ENCODE results near the gene XNDC1N.
"Not testable (repeated sequence)": the region's sequence is repeated elsewhere in the genome, so short reads cannot be mapped to it uniquely, and the experiment has no call there.

The XNDC1N gene

DNA sequence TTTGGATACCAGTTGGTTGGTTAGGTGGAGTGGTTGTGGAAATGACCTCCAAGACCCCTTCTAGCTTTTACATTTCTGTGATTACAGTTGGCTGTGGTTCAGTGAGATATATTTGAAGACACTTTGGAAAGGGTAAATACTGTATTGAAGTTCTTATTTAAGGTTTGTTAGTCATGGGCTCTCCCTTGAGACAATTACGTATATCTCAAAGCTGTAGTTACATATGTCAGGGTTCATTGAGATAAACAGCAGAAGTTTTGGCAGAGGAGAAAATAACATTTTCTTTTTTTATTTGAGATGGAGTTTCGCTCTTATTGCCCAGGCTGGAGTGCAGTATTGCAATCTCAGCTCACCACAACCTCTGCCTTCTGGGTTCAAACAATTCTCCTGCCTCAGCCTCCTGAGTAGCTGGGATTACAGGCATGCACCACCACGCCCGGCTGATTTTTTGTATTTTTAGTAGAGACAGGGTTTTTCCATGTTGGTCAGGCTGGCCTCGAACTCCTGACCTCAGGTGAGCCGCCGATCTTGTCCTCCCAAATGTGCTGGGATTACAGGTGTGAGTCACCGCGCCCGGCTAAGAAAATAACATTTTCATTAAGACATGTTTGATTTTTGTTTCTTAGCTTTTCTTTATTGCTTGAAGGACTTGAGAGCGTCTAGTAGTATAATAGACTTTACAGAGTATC is 2.3 kb upstream of the XNDC1N start:
- DNase-seq = no peak

DNA sequence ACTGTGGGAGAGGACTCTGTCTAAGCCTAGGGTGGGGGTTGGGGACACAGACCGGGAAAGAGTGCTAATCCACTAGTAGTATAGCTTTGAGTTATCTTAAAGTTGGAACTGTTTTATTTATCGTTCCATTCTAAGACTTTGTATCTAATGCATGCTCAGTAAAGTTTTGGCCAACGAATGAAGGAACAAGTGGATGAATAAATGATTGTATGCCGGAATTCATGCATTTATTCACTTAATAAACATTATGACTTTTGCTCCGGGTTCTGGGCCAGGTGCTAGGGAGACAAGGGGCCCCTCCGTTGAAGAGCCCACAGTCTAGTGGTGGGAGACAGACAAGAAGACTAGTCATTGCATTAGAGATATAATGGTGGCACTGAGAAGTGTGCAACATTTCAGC is 1.1 kb upstream of the XNDC1N start:
- no peak for DNase-seq

DNA sequence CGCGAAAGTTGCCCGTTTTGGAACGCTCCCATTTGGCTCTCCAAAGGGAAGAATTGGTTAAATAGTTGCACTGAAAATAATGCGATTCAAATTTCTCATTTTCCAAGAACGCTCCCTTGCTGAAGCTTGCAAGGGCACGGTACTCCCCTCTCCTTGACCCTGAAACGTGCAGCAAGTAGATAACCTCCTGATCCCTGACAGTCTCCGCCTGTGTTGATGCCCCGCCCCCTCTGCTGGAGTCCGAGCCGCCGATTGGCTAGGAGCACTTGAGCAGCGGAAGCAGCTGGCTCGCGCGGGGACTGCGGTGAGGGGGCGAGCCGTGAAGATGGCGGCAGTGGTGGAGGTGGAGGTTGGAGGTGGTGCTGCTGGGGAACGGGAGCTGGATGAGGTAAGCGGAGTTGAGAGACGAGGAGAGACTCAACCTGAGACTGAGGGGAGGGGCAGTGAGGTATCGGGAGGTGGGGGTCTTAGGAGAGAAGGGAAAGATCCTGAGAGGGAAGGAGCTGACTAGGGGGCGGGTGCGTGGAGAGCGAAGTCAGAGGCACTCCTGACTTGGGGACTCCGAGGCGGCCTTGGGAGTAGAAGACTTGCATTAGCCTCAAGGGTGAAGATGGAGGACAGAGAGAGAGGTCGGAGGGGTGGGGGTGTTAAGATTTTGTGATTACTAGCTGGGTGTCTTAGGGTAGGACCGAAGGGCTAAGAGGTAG is 496 bp upstream of the XNDC1N start, which contains the start of gene RNF121:
RNF121 (plus strand) TSS at position 310 of the 707 bp plus-strand sequence; CDS start at position 326, 16 bp downstream.
- peak; percentile 73 for DNase-seq

DNA sequence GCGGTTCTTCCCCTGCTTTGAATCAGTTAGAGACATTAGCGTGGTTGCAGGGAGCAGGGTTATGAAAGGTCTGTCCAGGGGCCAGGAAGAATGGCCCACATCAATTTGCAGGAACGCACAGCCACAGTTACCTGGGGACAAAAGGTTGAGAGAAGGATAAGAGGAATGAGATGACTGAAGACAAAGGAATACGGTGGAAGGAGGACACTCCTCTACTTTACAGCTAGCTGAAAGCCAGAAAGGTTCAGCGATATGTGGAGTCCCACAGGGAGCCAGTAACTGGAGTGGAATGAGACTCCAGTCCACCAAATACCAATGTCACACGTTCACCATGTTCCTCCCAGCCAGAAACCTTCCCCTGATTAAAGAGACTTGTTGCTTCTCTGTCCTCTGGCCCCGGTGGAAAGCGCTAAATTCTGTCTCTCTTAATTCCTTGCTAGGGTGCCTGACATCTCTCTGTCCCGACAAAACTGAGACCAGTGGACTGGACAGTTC is 10.7 kb downstream of the XNDC1N start:
- DNase-seq = no peak

DNA sequence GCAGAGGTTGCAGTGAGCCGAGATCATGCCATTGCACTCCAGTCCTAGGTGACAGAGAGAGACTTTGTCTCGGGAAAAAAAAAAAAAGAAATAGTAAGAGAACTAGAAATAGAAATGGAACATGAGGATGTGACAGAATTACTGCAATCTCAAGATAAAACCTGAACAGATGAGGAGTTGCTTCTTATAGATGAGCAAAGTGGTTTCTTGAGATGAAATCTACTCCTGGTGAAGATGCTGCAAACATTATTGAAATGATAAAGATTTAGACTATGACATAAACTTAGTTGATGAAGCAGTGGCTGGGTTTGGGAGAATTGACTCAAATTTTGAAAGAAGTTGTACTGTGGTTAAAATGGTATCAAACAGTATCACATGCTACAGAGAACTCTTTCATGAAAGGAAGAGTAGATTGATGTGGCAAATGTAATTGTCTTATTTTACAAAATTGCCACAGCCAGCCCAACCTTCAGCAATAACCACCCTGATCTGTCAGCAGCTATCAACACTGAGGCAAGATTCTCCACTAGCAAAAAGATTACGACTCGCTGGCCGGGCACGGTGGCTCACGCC is 13.7 kb downstream of the XNDC1N start:
- DNase-seq = no peak

DNA sequence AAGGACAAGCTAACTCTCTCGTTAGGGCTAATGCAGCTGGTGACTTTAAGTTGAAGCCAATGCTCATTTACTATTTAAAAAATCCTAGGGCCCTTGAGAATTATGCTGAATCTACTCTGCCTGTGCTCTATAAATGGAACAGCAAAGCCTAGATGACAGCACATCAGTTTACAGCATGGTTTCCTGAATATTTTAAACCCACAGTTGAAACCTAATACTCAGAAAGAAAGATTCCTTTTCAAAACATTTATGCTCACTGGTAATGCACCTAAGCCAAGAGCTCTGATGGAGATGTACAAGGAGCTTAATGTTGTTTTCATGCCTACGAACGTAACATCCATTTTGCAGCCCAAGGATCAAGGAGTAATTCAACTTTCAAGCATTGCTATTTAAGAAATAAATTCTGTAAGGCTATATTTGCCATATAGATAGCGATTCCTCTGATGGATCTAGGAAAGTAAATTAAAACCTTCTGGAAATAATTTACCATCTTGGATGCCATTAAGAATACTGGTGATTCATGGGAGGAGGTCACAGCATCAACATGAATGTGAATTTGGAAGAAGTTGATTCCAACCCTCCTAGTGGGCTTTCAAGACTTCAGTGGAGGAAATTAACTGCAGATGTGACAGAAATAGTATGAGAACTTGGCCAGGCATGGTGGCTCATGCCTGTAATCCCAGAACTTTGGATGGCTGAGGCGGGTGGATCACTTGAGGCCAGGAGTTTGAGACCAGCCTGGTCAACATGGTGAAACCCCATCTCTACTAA is 14.5 kb downstream of the XNDC1N start:
- no peak for DNase-seq

DNA sequence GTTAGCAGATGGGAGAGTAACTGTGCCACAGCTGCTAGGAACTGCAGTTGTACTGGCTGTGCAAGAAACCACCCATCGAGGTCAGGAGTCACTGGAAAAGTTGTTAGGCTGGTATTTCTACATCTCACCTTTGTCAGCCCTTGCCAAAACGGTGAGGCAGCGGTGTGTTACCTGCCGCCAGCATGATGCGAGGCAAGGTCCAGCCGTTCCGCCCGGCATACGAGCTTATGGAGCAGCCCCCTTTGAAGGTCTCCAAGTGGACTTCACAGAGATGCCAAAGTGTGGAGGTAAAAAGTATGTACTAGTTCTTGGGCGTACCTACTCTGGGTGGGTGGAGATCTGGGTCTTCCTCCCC is 16.4 kb downstream of the XNDC1N start:
- not testable (repeated sequence) for DNase-seq

DNA sequence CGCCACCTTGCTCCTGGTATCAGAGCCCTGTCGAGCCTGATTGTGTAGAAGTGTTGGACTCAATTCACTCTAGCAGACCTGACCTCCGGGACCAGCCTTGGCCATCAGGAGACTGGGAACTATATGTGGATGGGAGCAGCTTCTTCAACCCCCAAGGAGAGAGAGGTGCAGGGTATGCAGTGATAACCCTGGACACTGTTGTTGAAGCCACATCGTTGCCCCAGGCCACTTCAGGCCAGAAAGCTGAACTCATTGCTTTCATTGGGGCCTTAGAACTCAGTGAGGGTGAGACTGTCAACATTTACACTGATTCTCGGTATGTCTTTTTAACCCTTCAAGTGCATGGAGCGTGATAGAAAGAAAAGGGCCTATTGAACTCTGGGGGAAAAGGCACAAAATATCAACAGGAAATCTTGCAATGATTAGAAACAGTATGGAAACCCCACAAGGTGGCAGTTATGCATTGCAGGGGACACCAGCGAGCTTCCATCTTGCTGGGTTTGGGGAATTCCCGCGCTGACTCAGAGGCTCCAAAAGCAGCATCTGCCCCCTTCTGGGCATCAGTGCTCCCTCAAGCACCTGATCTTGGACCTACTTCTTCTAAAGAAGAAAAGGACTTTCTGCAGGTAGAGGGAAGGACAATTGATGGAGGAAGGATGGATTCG is 16.9 kb downstream of the XNDC1N start:
- not testable (repeated sequence) for DNase-seq

DNA sequence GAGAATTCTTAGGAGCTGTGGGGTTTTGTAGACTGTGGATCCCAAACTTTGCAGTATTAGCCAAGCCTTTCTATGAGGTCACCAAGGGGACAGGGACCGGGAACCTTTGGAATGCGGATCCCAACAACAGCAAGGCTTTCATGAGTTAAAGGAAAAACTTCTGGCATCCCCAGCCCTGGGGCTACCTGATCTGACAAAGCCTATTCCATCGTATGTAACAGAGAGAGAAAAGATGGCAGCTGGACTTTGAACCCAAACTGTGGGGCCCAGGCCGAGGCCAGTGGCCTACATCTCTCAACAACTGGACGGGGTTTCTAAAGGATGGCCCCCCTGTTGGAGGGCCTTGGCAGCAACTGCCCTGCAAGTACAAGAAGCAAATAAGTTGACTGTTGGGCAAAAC is 17.6 kb downstream of the XNDC1N start:
- not testable (repeated sequence) for DNase-seq

DNA sequence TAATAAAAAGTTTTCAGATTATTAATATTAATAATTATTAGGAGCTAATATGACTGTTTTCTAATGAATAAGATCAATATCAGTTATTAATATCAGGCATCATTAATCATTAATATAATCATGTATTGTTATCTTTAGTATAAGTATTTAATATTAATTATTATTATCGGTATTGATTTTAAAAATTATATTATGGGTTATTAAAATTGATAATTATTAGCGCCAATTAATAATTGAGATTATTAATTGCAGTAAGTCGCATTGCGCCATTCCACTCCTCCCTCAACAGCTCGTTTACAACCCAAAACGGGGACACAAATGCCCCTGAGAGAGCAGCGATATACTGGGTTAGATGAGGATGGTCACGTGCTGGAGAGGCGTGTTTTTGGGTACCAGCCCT is 20.2 kb downstream of the XNDC1N start:
- no peak for DNase-seq

DNA sequence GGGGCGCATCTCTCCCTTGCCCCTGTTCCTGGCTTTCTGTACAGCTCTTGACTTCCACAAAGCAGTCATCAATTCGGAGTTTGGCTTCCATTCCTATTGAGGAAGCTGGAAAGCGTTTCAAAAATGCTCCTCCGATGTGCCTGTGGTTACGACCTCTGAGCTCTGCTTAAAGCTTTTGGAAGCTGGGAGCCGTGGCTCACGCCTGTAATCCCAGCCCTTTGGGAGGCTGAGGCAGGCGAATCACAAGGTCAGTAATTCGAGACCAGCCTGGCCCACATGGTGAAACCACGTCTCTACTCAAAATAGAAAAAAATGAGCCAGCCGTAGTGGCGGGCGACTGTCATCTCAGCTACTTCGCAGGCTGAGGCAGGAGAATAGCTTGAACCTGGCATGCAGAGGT is 27.3 kb downstream of the XNDC1N start:
- DNase-seq = not testable (repeated sequence)

DNA sequence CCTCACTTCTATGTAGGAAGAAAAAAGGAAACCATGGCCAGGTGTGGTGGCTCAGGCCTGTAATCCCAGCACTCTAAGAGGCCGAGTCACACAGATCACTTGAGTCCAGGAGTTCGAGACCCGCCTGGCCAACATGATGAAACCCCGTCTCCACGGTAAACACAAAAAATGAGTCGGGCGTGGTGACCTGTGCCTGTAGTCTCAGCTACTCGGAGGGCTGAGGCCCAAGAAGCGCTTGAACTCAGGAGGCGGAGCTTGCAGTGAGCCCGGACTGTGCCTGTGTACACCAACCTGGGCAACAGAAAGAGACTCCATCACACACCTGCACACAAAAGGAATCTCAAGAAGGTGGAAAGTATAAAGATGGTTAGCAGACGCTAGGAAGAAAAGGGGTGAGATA is 32.4 kb downstream of the XNDC1N start:
- no peak for DNase-seq

DNA sequence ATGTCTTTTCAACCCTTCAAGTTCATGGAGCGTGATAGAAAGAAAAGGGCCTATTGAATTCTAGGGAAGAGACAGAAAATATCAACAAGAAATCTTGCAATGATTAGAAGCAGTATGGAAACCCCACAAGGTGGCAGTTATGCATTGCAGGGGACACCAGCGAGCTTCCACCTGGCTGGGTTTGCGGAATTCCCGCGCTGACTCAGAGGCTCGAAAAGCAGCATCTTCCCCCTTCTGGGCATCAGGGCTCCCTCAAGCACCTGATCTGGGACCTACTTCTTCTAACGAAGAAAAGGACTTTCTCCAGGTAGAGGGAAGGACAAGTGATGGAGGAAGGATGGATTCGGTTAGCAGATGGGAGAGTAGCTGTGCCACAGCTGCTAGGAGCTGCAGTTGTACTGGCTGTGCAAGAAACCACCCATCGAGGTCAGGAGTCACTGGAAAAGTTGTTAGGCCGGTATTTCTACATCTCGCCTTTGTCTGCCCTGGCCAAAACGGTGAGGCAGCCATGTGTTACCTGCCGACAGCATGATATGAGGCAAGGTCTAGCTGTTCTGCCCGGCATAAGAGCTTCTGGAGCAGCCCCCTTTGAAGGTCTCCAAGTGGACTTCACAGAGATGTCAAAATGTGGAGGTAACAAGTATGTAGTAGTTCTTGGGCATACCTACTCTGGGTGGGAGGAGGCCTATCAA is 39.1 kb downstream of the XNDC1N start:
- not testable (repeated sequence) for DNase-seq

DNA sequence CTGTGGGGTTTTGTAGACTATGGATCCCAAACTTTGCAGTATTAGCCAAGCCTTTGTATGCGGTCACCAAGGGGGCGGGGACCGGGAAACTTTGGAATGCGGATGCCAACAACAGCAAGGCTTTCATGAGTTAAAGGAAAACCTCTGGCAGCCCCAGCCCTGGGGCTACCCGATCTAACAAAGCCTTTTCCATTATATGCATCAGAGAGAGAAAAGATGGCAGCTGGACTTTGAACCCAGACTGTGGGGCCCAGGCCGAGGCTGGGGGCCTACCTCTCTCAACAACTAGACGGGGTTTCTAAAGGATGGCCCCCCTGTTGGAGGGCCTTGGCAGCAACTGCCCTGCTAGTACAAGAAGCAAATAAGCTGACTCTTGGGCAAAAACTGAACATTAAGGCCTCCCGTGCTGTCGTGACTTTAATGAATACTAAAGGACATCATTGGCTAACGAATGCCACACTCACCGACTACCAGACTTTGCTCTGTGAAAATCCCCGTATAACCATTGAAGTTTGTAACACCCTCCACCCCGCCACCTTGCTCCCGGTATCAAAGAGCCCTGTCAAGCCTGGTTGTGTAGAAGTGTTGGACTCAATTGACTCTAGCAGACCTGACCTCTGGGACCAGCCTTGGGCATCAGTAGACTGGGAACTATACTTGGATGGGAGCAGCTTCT is 39.9 kb downstream of the XNDC1N start:
- not testable (repeated sequence) for DNase-seq

DNA sequence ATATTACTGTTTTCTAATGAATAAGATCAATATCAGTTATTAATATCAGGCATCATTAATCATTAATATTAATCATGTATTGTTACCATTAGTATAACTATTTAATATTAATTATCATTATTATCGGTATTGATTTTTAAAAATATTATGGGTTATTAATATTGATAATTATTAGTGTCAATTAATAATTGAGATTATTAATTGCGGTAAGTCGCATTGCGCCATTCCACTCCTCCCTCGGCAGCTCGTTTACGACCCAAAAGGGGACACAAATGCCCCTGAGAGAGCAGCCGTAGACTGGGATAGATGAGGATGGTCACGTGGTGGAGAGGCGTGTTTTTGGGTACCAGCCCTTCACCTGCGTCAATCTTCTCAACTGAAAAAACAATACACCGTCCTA is 42.6 kb downstream of the XNDC1N start:
- DNase-seq = not testable (repeated sequence)

Measured in SIG-M5 (cell line).